Sigmoid colon (tissue), 7 donors: ENCODE results near the gene TRAM2. TPM values are rescaled to one million over a fixed set of nuclear protein-coding genes. Genes with fewer than 3 reads are reported as not detected.

Experiments
- DNase-seq: peaks from one replicate; pipeline ENCODE4 v3.0.0-alpha.2; 2019
- H3K27ac ChIP-seq, 4 donors: fragments of 200-600 bp; sonication (generic); one replicate each; pipeline ENCODE4 v1.5.1; 2016 to 2019; ENCODE audit warnings: mild to moderate bottlenecking in 1 of 4
- H3K27me3 ChIP-seq, 3 donors: fragments of 200-600 bp; sonication (generic); one replicate each; pipeline ENCODE4 v1.5.1; 2019; ENCODE audit warnings: mild to moderate bottlenecking in 1 of 3
- H3K36me3 ChIP-seq, 4 donors: fragments of 200-600 bp; sonication (generic); one replicate each; pipeline ENCODE4 v1.5.1; 2016 to 2019
- H3K4me1 ChIP-seq, 4 donors: fragments of 200-600 bp; sonication (generic); one replicate each; pipeline ENCODE4 v1.5.1; 2017 to 2019
- H3K4me3 ChIP-seq, 4 donors: fragments of 200-600 bp; sonication (generic); one replicate each; pipeline ENCODE4 v1.5.1; 2017 to 2019; ENCODE audit warnings: mild to moderate bottlenecking in 2 of 4, moderate library complexity in 1 of 4
- H3K9me3 ChIP-seq, 4 donors: fragments of 200-600 bp in 3 of 4; sonication (generic) in 3 of 4; one replicate each; pipeline versions ENCODE4 v1.5.1 to v1.6.1; 2013 to 2019
- CTCF ChIP-seq, 4 experiments: fragments of 450-650 bp in 3 of 4; fragments of 200-600 bp in 1 of 4; IDR thresholded peaks; one replicate each; pipeline ENCODE4 v1.5.1; 2016 to 2019; ENCODE audit warnings: antibody characterized with exemption in 4 of 4, mild to moderate bottlenecking in 3 of 4, moderate library complexity in 2 of 4
- EP300 ChIP-seq, 4 donors: sonication (generic); formaldehyde crosslinking; IDR thresholded peaks; one replicate each; pipeline ENCODE4 v1.6.1; 2017; ENCODE audit warnings: antibody characterized with exemption in 4 of 4
- POLR2A ChIP-seq, 2 donors: fragments of 450-650 bp; IDR thresholded peaks; one replicate each; pipeline ENCODE4 v1.6.1; 2016; ENCODE audit warnings: antibody characterized with exemption in 2 of 2, mild to moderate bottlenecking in 2 of 2, moderate library complexity in 2 of 2
- POLR2AphosphoS5 ChIP-seq, 4 donors: sonication (generic); formaldehyde crosslinking; IDR thresholded peaks; one replicate each; pipeline ENCODE4 v1.6.1; 2017; ENCODE audit warnings: antibody characterized with exemption in 4 of 4
- WGBS, 2 donors: extraction: QIAGEN DNeasy Blood & Tissue Kit; methylation state at CpG; one replicate each; pipeline ENCODE4 v1.1.7; 2013; 5-methylcytosine and 5-hydroxymethylcytosine counted together
- intact Hi-C: fragments of 100-400 bp; cut with DNase I; formaldehyde crosslinking; loops from one replicate; pipeline ENCODE4 v1.15.1; 2023
- polyA plus RNA-seq, 3 donors: library from polyadenylated mRNA; stranded (reverse); fragments of 200-250 nt; gene quantifications; one replicate each; pipeline ENCODE4 v1.2.3, GENCODE V29; 2013
- total RNA-seq, 4 donors: library from RNA; depleted of rRNA; stranded (reverse); fragments of >200 nt; gene quantifications; one replicate each; pipeline ENCODE4 v1.1.0, GENCODE V29; 2016
- donor health status: healthy with polysubstance abuse.
- donor health status: Bipolar disorder and iron deficiency.
- donor health status: healthy.

The TRAM2 gene
- total and polyA plus RNA-seq, 7 donors, result 1.8 to 15.0 (median 10.7) TPM

- intact Hi-C loops, result no loop called here
- Histone ChIP-seq H3K27ac (no peak overlapping the region), H3K27me3 (no peaks in the 10 kb centered on the region), H3K4me3 (no peak overlapping the region), H3K4me1 (no peaks in the 10 kb centered on the region), H3K36me3 (no peaks in the 10 kb centered on the region), H3K9me3 (no peaks in the 10 kb centered on the region)
- whole genome bisulfite sequencing, 2 donors, result 69 to 83% methylated on average over 5 of the region's 5 CpGs
- no peak for DNase-seq
- TF ChIP-seq EP300 (IDR thresholded peaks at IDR 0.05) (no peak), POLR2A (IDR thresholded peaks at IDR 0.05) (no peak), POLR2AphosphoS5 (IDR thresholded peaks at IDR 0.05) (no peak)
These were observed 34.0 kb upstream of the TRAM2 start for GRCh38 chr6:52610745-52611355.

GRCh38 chr6:52610011-52610410 lies 33.2 kb upstream of the TRAM2 start:
- H3K9me3 ChIP-seq, result no peaks in the 10 kb centered on the region
- no peaks in the 10 kb centered on the region for H3K4me1 ChIP-seq
- no peak for DNase-seq
- no peak overlapping the region for H3K4me3 ChIP-seq
- no peaks in the 10 kb centered on the region for H3K36me3 ChIP-seq
- H3K27me3 ChIP-seq, result no peaks in the 10 kb centered on the region
- intact Hi-C loops, result no loop called here
- 17 to 62% methylated on average over 3 of the region's 3 CpGs for WGBS, 2 donors
- H3K27ac ChIP-seq, result no peak overlapping the region
- no peak for TF ChIP-seq EP300 (IDR thresholded peaks at IDR 0.05)
- no peak for TF ChIP-seq POLR2AphosphoS5 (IDR thresholded peaks at IDR 0.05)
- no peak for TF ChIP-seq CTCF (IDR thresholded peaks at IDR 0.05)
- TF ChIP-seq POLR2A (IDR thresholded peaks at IDR 0.05), result no peak

GRCh38 chr6:52605610-52606185 lies 28.8 kb upstream of the TRAM2 start:
- intact Hi-C loops, result no loop called here
- no peaks in the 10 kb centered on the region for H3K9me3 ChIP-seq
- no peak for DNase-seq
- TF ChIP-seq POLR2A (IDR thresholded peaks at IDR 0.05) (no peak), CTCF (IDR thresholded peaks at IDR 0.05) (no peak), EP300 (IDR thresholded peaks at IDR 0.05) (no peak), POLR2AphosphoS5 (IDR thresholded peaks at IDR 0.05) (no peak)
- WGBS, 2 donors, result 91 to 92% methylated on average over 5 of the region's 5 CpGs
- no peak overlapping the region for H3K4me3 ChIP-seq
- no peaks in the 10 kb centered on the region for H3K4me1 ChIP-seq
- no peaks in the 10 kb centered on the region for H3K36me3 ChIP-seq
- no peaks in the 10 kb centered on the region for H3K27me3 ChIP-seq
- no peak overlapping the region for H3K27ac ChIP-seq

GRCh38 chr6:52603000-52603795 lies 26.3 kb upstream of the TRAM2 start:
- no peaks in the 10 kb centered on the region for H3K27me3 ChIP-seq
- intact Hi-C loops, result no loop called here
- peaks cover 0 to 3% (median under 1%) of the 10 kb centered on the region in 4 donors for H3K4me1 ChIP-seq
- 67 to 82% methylated on average over 3 of the region's 3 CpGs for WGBS, 2 donors
- H3K9me3 ChIP-seq, result no peaks in the 10 kb centered on the region
- no peak overlapping the region for H3K27ac ChIP-seq
- no peak for DNase-seq
- H3K36me3 ChIP-seq, result no peaks in the 10 kb centered on the region
- no peak overlapping the region for H3K4me3 ChIP-seq
- no peak for TF ChIP-seq POLR2AphosphoS5 (IDR thresholded peaks at IDR 0.05)
- no peak for TF ChIP-seq POLR2A (IDR thresholded peaks at IDR 0.05)
- TF ChIP-seq EP300 (IDR thresholded peaks at IDR 0.05), result no peak

GRCh38 chr6:52598824-52599190 lies 21.9 kb upstream of the TRAM2 start:
- Histone ChIP-seq H3K27me3 (no peaks in the 10 kb centered on the region), H3K4me3 (no peak overlapping the region), H3K36me3 (no peaks in the 10 kb centered on the region), H3K4me1 (peaks cover 0 to 40% (median 25%) of the 10 kb centered on the region in 4 donors), H3K9me3 (no peaks in the 10 kb centered on the region), H3K27ac (no peak overlapping the region)
- intact Hi-C loops, result loop anchor here (1.0 to 5.0 kb wide), 3 partner anchors 63 to 183 kb away; no protein-coding TSS in a partner anchor
- WGBS, 2 donors, result 88 to 91% methylated on average over 2 of the region's 2 CpGs
- no peak for TF ChIP-seq EP300 (IDR thresholded peaks at IDR 0.05)
- TF ChIP-seq CTCF (IDR thresholded peaks at IDR 0.05), result no peak
- no peak for TF ChIP-seq POLR2A (IDR thresholded peaks at IDR 0.05)
- no peak for TF ChIP-seq POLR2AphosphoS5 (IDR thresholded peaks at IDR 0.05)
- no peak for DNase-seq
